Body of pancreas (tissue), 4 donors: ENCODE data around the gene TMEM212.

Experiments used
- POLR2A ChIP-seq, 3 donors: fragments of 450-650 bp; IDR thresholded peaks; one replicate each; pipeline ENCODE4 v1.6.1; 2016; ENCODE audit warnings: antibody characterized with exemption in 3 of 3, mild to moderate bottlenecking in 2 of 3
- TF ChIP-seq, protein P1 (sequence below), 7 experiments: fragments of 450-650 bp in 4 of 7; fragments of 200-600 bp in 3 of 7; sonication (generic) in 3 of 7; IDR thresholded peaks; one replicate each; pipeline ENCODE4 v1.5.1; 2016 to 2019; ENCODE audit warnings: antibody characterized with exemption in 7 of 7

GRCh38 chr3:171883257-171883892 lies 40.2 kb downstream of the TMEM212 start:
- TF ChIP-seq, protein P1, sequence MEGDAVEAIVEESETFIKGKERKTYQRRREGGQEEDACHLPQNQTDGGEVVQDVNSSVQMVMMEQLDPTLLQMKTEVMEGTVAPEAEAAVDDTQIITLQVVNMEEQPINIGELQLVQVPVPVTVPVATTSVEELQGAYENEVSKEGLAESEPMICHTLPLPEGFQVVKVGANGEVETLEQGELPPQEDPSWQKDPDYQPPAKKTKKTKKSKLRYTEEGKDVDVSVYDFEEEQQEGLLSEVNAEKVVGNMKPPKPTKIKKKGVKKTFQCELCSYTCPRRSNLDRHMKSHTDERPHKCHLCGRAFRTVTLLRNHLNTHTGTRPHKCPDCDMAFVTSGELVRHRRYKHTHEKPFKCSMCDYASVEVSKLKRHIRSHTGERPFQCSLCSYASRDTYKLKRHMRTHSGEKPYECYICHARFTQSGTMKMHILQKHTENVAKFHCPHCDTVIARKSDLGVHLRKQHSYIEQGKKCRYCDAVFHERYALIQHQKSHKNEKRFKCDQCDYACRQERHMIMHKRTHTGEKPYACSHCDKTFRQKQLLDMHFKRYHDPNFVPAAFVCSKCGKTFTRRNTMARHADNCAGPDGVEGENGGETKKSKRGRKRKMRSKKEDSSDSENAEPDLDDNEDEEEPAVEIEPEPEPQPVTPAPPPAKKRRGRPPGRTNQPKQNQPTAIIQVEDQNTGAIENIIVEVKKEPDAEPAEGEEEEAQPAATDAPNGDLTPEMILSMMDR (IDR thresholded peaks at IDR 0.05): no peak
- TF ChIP-seq POLR2A (IDR thresholded peaks at IDR 0.05): no peak
